ENCODE results near the gene CACNA1I.
A peak's percentile ranks its signal among the peaks of the same experiment; 100 is the strongest.
"Not testable (repeated sequence)": the region's sequence is repeated elsewhere in the genome, so short reads cannot be mapped to it uniquely, and the experiment has no call there.

Gene CACNA1I

GRCh38 chr22:39570665-39571064 is at the start of gene CACNA1I:
CACNA1I (plus strand) TSS chr22:39570753; CDS start chr22:39570753, 0 bp downstream.
- DNase-seq (ENCODE audit: low spot score), result no peak

GRCh38 chr22:39521106-39521885 is 49.3 kb upstream of the CACNA1I start:
- DNase-seq (ENCODE audit: low spot score), result not testable (repeated sequence)

GRCh38 chr22:39522091-39522490 is 48.5 kb upstream of the CACNA1I start:
- not testable (repeated sequence) for DNase-seq (ENCODE audit: low spot score)

GRCh38 chr22:39522567-39523300 is 47.8 kb upstream of the CACNA1I start:
- peak; percentile 62 for DNase-seq (ENCODE audit: low spot score)

GRCh38 chr22:39524089-39524752 is 46.3 kb upstream of the CACNA1I start:
- no peak for DNase-seq (ENCODE audit: low spot score)

- DNase-seq (ENCODE audit: low spot score), result no peak
These were observed 45.5 kb upstream of the CACNA1I start for GRCh38 chr22:39524753-39525657.

GRCh38 chr22:39525658-39525975 is 44.9 kb upstream of the CACNA1I start:
- DNase-seq (ENCODE audit: low spot score), result no peak

- DNase-seq (ENCODE audit: low spot score), result no peak
These were observed 43.8 kb upstream of the CACNA1I start for GRCh38 chr22:39526736-39527171.

GRCh38 chr22:39527481-39527961 is 43.0 kb upstream of the CACNA1I start:
- no peak for DNase-seq (ENCODE audit: low spot score)

GRCh38 chr22:39528080-39528661 is 42.4 kb upstream of the CACNA1I start:
- no peak for DNase-seq (ENCODE audit: low spot score)

- DNase-seq (ENCODE audit: low spot score), result peak; percentile 88
These were observed 41.7 kb upstream of the CACNA1I start for GRCh38 chr22:39528681-39529486.

- no peak for DNase-seq (ENCODE audit: low spot score)
These were observed 41.1 kb upstream of the CACNA1I start for GRCh38 chr22:39529487-39529851.

- no peak for DNase-seq (ENCODE audit: low spot score)
These were observed 40.4 kb upstream of the CACNA1I start for GRCh38 chr22:39530116-39530515.

GRCh38 chr22:39530692-39531331 is 39.7 kb upstream of the CACNA1I start:
- DNase-seq (ENCODE audit: low spot score), result peak; percentile 71

GRCh38 chr22:39532215-39533073 is 38.1 kb upstream of the CACNA1I start, which contains the start of gene RPS19BP1:
RPS19BP1 (minus strand) TSS chr22:39532748; CDS start chr22:39532738, 10 bp downstream.
- peak; percentile 98 for DNase-seq (ENCODE audit: low spot score)

- no peak for DNase-seq (ENCODE audit: low spot score)
These were observed 36.5 kb upstream of the CACNA1I start for GRCh38 chr22:39534092-39534506.

- peak; percentile 82 for DNase-seq (ENCODE audit: low spot score)
These were observed 35.8 kb upstream of the CACNA1I start for GRCh38 chr22:39534591-39535356.

- no peak for DNase-seq (ENCODE audit: low spot score)
These were observed 35.2 kb upstream of the CACNA1I start for GRCh38 chr22:39535357-39535725.

All from hepatic stellate cell (primary cell).